ENCODE measurements around the gene KAT8. TPM values are rescaled to one million over a fixed set of nuclear protein-coding genes. Genes with fewer than 3 reads are reported as not detected.

Gene KAT8
- total and polyA plus RNA-seq, 9 of the 15 experiments (the other 6 are each of a cell fraction or from before 2014, with no cell fraction given): 10.0 to 98.5 (median 76.4) TPM

GRCh38 chr16:31073970-31074813, 43.3 kb upstream of the KAT8 start, which contains the start of the genes ZNF646 and ZNF668 (continued):
- TF ChIP-seq KAT2B (IDR thresholded peaks at IDR 0.05; ENCODE audit: low read depth, low read length) (no peak), FOXA1 (IDR thresholded peaks at IDR 0.05; ENCODE audit: borderline replicate concordance) (no peak), FOXJ2 (tag; IDR thresholded peaks at IDR 0.05) (peak; percentile 64; the same call in 1 of the 2 replicates), ZNF436 (CRISPR knock-in tag; IDR thresholded peaks at IDR 0.05) (no peak), ETS1 (conservative IDR thresholded peaks at IDR 0.05; ENCODE audit: control insufficient read depth, low read depth, low read length) (peak; percentile 85), ZNF121 (CRISPR knock-in tag; conservative IDR thresholded peaks at IDR 0.05) (no peak), ZNF778 (CRISPR knock-in tag; IDR thresholded peaks at IDR 0.05) (no peak), ZNF239 (CRISPR knock-in tag; IDR thresholded peaks at IDR 0.05) (no peak), NELFE (IDR thresholded peaks at IDR 0.05; ENCODE audit: insufficient read depth, insufficient read length) (no peak), U2AF1 (optimal IDR thresholded peaks at IDR 0.05; ENCODE audit: low read depth, low read length) (no peak), HDAC6 (IDR thresholded peaks at IDR 0.05; ENCODE audit: low read depth, low read length) (no peak), ZBTB33 (CRISPR knock-in tag; IDR thresholded peaks at IDR 0.05) (no peak), MTA2 (IDR thresholded peaks at IDR 0.05; ENCODE audit: low read depth) (no peak), SMC3 (conservative IDR thresholded peaks at IDR 0.05; ENCODE audit: insufficient read depth, low read depth, low read length) (no peak), ZNF431 (CRISPR knock-in tag; IDR thresholded peaks at IDR 0.05) (no peak), MEF2A (IDR thresholded peaks at IDR 0.05; ENCODE audit: control insufficient read depth, low read depth, low read length) (no peak), NCOA1 (IDR thresholded peaks at IDR 0.05; ENCODE audit: low read depth) (peak; percentile 98), DNMT1 (IDR thresholded peaks at IDR 0.05) (0 out of 2 replicates have a peak, but pooled peaks have one; percentile 63), SMAD2 (IDR thresholded peaks at IDR 0.05; ENCODE audit: low read depth, low read length) (no peak)
